Activated CD8-positive, alpha-beta memory T cell treated with anti-CD3 and anti-CD28 coated beads, Interleukin-2, amount 50 U/mL, for 4 hours (primary cell): ENCODE results near the gene LMAN1.

Source experiments
- DNase-seq: peaks from one replicate; pipeline ENCODE4 v3.0.0-alpha.2; 2020

LMAN1 gene

DNA sequence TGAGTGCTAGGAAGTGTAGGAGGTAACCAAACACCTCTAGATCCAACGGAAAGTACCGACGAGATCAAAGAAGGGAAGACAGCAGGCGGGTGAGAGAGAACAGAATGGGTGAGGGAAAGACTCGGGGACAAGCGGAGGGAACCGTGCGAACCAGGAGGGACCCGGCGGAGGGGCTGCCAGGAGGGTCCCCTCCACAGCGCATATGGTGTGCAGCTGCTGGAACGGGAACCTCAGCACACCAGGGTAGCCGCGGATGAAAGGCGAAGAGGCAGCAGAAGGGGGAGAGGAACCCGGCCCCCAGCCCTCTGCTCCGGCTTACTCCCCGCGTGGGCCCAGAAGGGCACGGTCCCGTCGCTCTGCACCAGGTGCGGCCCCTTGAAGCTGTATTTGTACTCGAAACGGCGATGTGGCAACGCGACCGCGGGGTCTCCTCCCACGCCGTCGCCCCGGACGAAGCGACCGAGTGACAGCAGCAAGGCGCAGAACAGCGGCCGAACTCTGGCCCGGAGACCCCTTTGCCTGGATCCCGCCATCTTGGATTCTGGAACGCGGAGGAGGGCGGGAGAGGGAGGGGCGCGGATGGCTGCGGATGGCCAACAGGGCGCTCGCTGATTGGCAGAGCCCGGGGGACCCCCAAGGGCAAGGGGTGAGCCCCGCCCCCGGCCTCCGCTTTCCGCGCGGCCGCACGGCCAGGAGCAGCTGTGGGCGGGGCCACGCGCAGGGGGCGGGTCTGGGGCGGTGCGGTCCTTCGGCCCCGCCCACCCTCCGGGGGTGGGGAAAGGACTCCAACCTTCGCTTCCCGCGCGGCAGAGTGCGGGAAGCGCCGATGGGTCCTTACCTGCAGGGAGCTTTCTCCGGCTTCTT, at the start of gene LMAN1:
LMAN1 (minus strand) TSS at position 554 of the 864 bp plus-strand sequence; CDS start at position 533, 21 bp downstream.
- peak; percentile 95 for DNase-seq

GRCh38 chr18:59402432-59403090, 43.5 kb upstream of the LMAN1 start:
- peak; percentile 65 for DNase-seq

GRCh38 chr18:59400407-59400806, 41.3 kb upstream of the LMAN1 start:
- DNase-seq = no peak

DNA sequence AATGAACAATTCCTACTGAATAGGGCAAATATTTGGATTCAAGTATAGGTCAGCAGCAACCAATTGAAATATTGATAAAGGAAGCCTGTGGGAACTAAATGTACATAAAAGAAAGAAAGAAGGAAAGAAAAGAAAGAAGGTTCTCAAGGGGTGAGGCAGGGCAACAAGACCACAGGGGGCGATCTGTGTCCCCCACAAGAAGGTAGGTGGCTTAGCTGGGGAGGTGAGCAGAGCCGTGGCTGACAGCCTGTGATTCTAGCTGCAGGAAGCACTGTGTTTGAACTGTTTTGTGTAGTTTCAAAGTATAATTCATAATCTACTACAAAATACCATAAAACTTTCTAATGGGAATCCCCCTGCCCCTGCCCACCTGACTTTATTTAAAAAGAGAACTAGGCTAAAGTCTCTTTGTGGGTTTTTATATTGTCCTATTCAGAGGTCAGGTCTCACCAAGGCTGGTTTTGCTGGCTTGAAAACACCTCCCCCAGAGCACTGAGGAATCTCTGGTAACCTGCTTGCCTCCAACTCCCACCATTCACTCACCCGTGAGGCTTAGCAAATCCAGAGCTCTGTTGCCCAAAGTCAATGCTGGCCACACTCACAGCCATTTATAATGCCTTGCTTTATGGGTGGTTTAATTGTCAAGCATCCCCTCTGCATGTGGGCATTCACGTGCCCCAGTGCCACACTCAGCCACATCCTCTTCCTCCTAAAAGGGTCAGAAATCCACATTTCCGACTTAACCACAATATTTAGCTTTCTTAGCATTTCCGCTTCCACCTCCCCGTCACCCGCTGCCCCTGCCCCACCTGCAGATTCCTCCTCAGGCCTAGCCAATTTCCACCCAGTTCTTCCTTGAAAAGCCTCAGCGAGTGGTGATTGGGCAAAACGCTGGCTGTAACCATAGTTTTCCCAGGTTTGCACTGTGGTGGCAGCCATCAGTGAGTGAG, 36.4 kb upstream of the LMAN1 start:
- no peak for DNase-seq

DNA sequence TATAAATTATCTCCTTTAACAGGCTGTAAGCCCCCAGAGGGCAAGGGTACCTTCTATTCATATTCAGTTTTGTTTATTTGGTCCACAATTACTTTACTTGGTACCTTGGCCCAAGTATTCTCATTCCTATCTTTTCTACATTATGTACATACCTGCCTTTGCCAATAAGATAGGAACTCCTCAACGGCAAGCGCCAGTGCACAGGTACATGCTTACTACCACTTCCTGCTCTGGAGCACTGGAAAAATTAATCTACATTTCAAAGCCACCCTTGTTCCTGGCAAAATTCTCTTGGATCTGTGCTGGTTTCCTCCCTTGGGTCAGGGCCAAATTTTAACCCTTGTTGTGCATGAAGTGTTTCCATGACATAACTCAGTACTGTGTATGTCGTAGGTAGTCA, 34.3 kb upstream of the LMAN1 start:
- no peak for DNase-seq

GRCh38 chr18:59388817-59389216, 29.8 kb upstream of the LMAN1 start:
- no peak for DNase-seq

DNA sequence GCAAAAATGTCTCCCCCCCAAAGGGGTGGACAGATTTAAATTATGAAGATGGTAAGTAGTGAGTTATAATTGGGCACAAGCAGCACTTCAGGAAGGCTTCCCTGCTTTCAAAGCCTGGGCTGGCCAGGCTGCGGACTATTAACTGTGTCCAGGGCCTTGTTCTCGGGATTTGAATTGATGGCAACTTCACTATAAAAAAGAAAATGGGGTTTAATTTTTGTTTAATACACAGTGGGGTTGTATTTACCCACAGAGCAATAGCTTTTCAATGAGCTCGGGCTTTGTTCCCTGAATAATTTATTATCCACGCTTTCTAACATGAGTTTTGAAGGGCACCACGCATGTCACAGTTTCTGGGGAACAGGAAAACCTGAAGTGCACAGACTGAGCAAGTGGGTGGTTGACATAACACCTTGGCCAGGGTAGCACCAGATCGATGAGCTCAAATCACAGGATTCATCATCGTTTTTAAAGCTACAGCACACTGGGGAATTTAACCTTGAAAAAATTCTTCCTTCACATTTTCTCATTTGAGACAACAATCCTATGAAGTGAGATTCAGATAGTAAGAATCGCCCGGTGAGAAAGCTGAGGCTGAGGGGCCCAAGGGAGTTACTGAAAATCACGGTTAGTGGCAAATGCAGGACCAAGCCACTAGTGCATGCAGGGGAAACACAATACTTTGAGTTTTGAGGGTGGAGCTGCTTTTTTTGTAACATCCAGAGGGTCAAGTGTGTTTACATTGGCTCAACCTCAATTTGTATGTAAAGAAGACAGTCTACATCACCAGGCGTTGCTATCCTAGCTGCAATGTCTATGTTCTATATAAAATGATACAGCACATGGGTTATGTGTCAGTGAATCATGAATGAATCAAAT, 28.9 kb upstream of the LMAN1 start:
- DNase-seq = no peak

DNA sequence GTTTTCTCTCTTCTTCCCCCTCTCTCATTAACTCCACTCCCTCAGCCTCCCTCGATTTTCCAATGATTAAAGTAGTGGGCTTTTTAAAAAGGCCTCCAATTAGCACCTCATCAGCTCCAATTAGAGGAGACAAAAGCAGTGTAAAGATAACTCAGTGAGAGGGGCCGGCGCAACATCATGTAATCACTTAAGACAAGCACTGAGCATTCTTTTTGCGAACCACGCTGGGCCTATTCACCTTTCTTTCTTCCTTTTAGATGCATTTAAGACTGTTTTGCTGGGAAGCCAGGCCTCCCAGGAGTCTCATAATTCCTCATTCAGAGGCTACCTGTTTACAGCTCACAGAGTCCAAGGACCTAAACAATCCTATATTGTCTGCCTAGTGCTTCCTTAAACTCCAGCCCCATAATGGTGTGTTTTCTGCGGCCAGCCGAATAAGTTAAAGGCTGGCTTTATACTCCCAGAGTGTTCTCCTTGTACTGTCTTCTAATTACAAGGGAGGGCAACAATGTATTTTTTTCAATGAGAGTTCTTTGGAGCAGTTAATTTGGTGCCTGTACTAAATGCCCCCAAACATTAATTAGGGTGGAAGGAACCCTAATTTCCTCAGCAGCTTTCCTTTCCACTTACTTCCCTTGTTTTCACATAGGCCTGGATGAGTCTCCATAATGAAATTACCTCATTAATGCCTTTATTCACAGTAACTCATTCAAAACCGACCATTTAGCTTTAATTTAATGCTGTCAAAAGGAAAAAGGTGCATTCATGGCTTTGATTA, 28.0 kb upstream of the LMAN1 start:
- no peak for DNase-seq

DNA sequence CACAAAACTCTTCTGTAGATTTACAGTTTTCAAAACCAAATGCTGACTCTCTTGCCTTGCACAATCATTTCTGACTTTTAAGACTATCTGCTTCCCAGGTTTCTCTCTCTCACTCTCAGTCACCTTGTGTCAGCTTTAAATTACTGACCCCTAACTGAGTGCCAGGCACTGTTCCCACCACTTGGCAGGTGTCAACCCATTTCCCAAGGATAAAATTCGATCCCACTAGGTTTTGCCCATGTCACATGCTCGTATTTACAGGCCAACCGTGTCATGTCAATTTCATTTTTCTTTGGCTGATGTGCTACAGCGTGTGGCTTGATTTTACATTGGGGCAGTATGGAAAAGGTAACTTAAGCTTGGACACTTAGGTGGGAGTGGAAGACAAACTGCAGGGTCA, 26.1 kb upstream of the LMAN1 start:
- no peak for DNase-seq

DNA sequence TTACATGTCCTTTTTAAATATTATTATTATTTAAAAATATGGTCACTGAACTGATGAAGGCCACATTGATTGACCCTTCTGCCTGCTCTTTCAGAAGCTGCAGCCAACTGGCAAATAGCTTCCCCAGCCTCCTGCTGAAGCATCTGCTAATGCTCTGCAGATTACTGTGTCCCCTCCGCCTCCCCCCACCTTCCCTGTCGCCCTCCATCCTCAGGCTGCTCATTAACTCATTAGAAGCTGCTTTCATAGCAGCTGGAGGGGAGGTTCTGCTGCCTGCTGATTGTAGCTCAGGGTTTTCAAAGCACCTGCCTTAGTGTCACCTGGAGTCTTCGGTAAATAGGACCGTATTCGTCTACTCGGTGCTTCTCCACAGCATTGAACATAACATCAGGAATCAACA, 24.8 kb upstream of the LMAN1 start:
- DNase-seq = no peak

DNA sequence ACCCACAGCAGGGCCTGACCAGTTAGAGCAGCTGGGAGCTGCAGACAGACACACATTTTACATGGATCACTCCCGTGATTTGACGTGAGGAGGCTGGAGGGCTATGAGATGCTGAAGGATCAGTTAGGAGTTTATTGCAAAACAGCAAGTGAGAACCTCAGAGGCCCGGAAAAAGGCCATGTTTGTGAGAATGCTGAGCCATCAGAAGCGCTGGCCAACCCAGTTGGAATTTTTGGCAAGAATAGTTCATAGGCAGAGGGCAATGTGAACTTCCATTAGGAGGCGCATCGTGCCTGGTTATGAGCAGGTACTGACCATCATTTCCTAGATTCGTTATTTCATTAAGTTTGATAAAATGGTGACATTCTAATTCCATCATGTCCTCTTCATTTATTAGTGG, 23.3 kb upstream of the LMAN1 start:
- DNase-seq = no peak

DNA sequence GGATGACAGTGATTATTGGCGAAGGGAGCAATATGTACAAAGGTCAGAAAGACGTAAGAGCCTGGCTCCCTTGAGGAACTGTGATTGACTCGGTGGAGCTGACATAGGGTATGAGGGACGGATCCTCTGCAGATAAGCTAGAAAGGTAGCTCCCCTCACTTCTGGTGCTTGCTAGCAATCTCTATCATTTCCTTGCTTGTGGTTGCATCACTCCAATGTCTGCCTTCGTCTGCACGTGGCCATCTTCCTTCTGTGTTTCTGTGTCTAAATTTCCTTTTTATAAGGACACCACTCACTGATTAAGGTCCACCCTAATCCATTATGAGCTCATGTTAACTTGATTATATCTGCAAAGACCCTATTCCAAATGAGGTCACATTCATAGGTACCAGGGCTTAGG, 22.9 kb upstream of the LMAN1 start:
- DNase-seq = no peak

DNA sequence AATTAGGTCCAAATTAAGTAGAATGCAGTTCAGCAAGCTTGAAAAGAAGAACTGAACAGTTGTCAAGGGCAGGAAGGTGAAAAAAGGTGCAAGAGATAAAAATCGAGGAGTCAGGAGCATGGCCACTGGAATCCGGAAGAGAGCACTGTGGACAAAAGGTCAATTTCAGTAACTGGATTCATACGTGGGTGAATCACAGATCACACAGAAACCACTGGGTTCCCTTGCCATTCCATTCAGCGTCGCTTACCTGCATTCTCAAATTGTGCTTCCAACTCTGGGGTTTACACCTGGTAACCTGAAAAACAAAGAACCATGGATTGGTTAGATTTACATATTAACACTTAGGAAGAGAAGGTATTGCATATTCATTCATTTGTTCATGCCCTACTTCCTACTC, 21.6 kb upstream of the LMAN1 start:
- DNase-seq = no peak

DNA sequence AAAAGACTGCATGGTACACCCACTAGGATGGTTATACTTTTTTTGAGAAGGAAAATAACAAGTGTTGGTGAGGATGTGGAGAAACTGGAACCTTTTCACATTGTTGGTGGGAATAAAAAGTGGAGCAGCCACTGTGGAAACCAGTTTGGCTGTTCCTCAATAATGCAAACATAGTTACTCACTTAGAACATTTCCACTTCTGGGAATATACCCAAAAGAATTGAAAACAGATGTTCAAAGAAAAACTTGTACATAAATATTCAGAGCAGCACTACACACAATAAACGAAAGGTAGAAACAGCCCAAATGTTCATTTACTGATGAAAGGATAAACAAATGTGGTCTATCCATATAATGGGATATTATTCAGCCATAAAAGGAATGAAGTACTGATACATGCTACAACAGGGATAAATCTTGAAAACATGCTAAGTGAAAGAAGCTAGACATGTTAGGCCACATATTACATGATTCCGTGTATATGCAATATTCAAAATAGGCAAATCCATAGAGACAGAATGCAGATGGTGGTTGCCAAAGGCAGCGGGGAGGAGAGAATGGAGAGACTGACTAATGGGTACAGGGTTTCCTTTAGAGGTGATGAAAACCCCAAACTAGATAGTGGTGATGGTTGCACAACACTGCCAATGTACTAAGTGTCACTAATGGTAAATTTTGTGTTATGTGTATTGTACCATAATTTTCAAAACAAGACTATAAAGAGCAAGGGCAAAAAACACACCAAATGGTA, 20.9 kb upstream of the LMAN1 start:
- no peak for DNase-seq

- no peak for DNase-seq
Observed at GRCh38 chr18:59377613-59378337, 18.7 kb upstream of the LMAN1 start.

DNA sequence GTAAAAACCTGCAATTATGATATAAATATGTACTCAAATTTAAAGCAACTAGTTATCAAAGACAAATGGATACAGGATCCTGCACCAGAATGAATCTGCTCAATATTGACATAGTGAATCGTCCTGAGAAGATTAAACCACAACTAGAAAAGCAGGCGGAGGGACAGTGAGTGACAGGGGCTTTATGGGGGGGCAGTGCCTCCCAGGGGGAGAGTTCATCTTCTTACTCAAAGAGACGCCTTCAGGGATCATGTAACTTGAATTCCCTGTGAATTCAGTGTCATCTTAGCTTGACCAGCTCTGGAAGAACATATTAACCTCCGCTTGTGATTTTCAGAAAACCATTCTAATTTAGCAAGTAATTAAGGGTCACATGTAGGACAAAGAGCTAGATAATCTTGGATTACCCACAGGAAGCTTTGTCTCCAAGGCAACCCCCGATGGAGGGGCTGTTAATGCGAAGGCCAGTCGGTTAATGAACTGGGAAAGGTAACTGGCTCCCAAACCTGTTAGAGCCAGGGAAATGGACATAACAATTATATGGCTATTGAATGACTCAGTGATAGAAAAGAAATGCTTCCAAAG, 17.4 kb upstream of the LMAN1 start:
- no peak for DNase-seq

DNA sequence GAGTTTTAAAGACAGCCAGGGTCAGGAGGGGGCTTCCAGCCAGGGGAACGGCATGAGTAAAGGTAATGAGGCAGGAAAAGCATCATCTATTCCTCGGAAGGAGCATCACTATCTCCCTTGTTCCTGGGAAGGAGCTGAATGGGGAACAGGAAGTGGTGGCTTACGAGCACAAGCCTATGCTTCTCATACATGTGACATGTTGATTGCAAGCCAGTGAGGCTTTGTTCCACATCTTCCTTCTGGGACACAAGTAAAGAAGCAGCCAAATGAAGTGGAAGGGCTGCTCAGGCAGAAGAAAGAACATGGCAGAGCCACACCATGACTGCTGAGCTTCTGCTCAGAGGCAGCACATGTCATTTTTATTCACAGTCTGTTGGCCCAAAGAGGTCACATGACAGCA, 15.1 kb upstream of the LMAN1 start:
- DNase-seq = no peak

DNA sequence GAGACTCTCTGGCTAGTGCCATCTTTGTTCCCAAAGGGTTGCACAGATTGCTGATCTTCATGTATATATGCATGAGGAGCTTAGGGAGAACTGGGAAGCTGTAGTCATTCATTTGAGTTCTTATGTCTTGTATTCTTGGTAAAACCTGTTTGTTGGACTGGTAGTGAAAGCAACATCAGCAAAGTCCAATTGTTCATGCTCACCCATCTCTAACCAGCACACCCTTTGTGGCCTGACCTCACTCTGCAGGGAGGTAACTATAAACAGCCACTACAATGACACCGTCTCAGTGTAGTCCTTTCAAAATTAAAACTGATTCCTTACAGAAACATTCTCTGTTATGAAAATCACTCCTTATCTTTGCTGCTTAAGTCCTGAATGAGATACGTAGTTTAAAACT, 13.9 kb upstream of the LMAN1 start:
- DNase-seq = no peak

GRCh38 chr18:59360381-59360780, 1.3 kb upstream of the LMAN1 start:
- no peak for DNase-seq

DNA sequence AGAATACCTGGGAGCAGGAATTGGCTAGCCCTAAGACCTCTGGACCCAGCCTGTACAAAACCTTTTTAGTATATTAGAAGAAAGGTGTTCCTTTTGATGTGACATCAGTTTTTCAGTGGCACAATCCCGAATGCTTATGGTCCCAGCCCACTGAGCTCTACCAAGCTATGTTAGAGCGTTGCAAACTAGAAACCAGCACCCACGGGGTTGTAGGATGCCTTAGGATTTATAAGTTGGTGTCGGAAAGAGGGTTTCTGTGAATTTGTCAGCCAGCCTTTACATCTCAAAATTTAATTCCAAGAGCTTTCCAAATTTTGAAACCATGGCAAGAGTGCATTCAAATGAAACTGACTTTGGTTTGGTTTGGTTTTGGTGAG, 499 bp upstream of the LMAN1 start:
- DNase-seq = no peak
